Fibroblast of lung (primary cell): ENCODE measurements around the gene GOLGA6A. TPM values are rescaled to one million over a fixed set of nuclear protein-coding genes. Genes with fewer than 3 reads are reported as not detected.

Experiments
- DNase-seq, 2 donors: peaks; one replicate each; pipeline versions ENCODE4 v3.0.0 to v3.0.0-alpha.2; 2010; ENCODE audit warnings: low read depth in 2 of 2
- H2AFZ ChIP-seq: 2 replicates; pipeline ENCODE4 v1.5.1; 2012; ENCODE audit warnings: low read length, control low read depth, inconsistent platforms
- H3K27ac ChIP-seq: 2 replicates; pipeline ENCODE4 v1.5.1; 2011; ENCODE audit warnings: low read length, control low read depth; ENCODE audit not compliant: insufficient read depth
- H3K27me3 ChIP-seq: 2 replicates; pipeline ENCODE4 v1.5.1; 2011; ENCODE audit warnings: mild to moderate bottlenecking, low read length; ENCODE audit not compliant: control insufficient read depth, insufficient read depth
- H3K36me3 ChIP-seq: 2 replicates; pipeline ENCODE4 v1.5.1; 2011; ENCODE audit warnings: low read length; ENCODE audit not compliant: control insufficient read depth, insufficient read depth
- H3K4me1 ChIP-seq: 2 replicates; pipeline ENCODE4 v1.5.1; 2011; ENCODE audit warnings: low read length; ENCODE audit not compliant: control insufficient read depth, insufficient read depth; ENCODE audit errors: extremely low read depth
- H3K4me2 ChIP-seq: 2 replicates; pipeline ENCODE4 v1.5.1; 2011; ENCODE audit warnings: low read length, control low read depth; ENCODE audit not compliant: insufficient read depth; ENCODE audit errors: extremely low read depth
- H3K4me3 ChIP-seq, 4 experiments: fragments of 200-600 bp in 1 of 4; sonication (generic) in 1 of 4; replicated peaks in 1 of 4; 2 replicates each; pipeline ENCODE4 v1.5.1; 2011 to 2016; ENCODE audit warnings: low read length in 4 of 4, low read depth in 3 of 4, mild to moderate bottlenecking in 3 of 4, control low read depth in 2 of 4, inconsistent platforms in 1 of 4, mixed read lengths in 1 of 4; ENCODE audit not compliant: insufficient read depth in 1 of 4; ENCODE audit errors: control extremely low read depth in 1 of 4
- H3K79me2 ChIP-seq: 2 replicates; pipeline ENCODE4 v1.5.1; 2012; ENCODE audit warnings: mild to moderate bottlenecking, low read length, inconsistent platforms; ENCODE audit not compliant: control insufficient read depth, insufficient read depth
- H3K9ac ChIP-seq: 2 replicates; pipeline ENCODE4 v1.5.1; 2011; ENCODE audit warnings: mild to moderate bottlenecking, low read length, control low read depth; ENCODE audit not compliant: insufficient read depth
- H3K9me3 ChIP-seq: 2 replicates; pipeline ENCODE4 v1.5.1; 2012; ENCODE audit warnings: low read depth, low read length; ENCODE audit not compliant: control insufficient read depth, insufficient read depth
- H4K20me1 ChIP-seq: 2 replicates; pipeline ENCODE4 v1.5.1; 2011; ENCODE audit warnings: low read length; ENCODE audit not compliant: control insufficient read depth, insufficient read depth; ENCODE audit errors: extremely low read depth
- CTCF ChIP-seq, 2 donors: IDR thresholded peaks in 1 of 2; conservative IDR thresholded peaks in 1 of 2; 1 replicate in 1 of 2; 2 replicates in 1 of 2; pipeline ENCODE4 v1.5.1; 2011 to 2012; ENCODE audit warnings: low read length in 2 of 2, control low read depth in 1 of 2, inconsistent platforms in 1 of 2, low read depth in 1 of 2, mild to moderate bottlenecking in 1 of 2
- EZH2 ChIP-seq: IDR thresholded peaks from 2 replicates; pipeline ENCODE4 v1.5.1; 2012; ENCODE audit warnings: low read length, control low read depth, mild to moderate bottlenecking; ENCODE audit errors: missing control alignments
- polyA plus RNA-seq, 2 donors: library from polyadenylated mRNA; depleted of rRNA in 1 of 2; stranded (reverse) in 1 of 2; unstranded in 1 of 2; fragments of >200 nt; gene quantifications; 2 replicates each; pipeline ENCODE4 v1.2.1, GENCODE V29; 2011 to 2012; ENCODE audit warnings: missing spikeins in 1 of 2
- total RNA-seq: library from RNA; depleted of rRNA; stranded (reverse); fragments of >200 nt; gene quantifications from 2 replicates; pipeline ENCODE4 v1.2.1, GENCODE V29; 2014

Gene GOLGA6A
- total and polyA plus RNA-seq, 2 donors (not counting 1 experiment from before 2014, with no cell fraction given): under 0.01 TPM; not detected in 1

GRCh38 chr15:74038707-74039655 is 43.4 kb downstream of the GOLGA6A start:
- H3K27ac ChIP-seq: peak overlapping the region; percentile 51
- H3K4me3 ChIP-seq: no peak overlapping the region
- peak overlapping the region; percentile 26 for H3K4me2 ChIP-seq
- peaks cover 23% of the 10 kb centered on the region for H3K36me3 ChIP-seq
- H2AFZ ChIP-seq: no peak overlapping the region
- TF ChIP-seq CTCF (conservative IDR thresholded peaks at IDR 0.05 in 1 of 2, IDR thresholded peaks at IDR 0.05 in 1 of 2; ENCODE audit: low read depth in 1 of 2, low read length in 2 of 2): no peak
- TF ChIP-seq EZH2: no peak
- no peaks in the 10 kb centered on the region for H3K9me3 ChIP-seq
- DNase-seq: peak; percentile 15 to 61
- H3K9ac ChIP-seq: no peak overlapping the region
- H3K79me2 ChIP-seq: no peaks in the 10 kb centered on the region
- peaks cover 27% of the 10 kb centered on the region for H3K4me1 ChIP-seq
- no peaks in the 10 kb centered on the region for H4K20me1 ChIP-seq
- H3K27me3 ChIP-seq: no peaks in the 10 kb centered on the region

DNA sequence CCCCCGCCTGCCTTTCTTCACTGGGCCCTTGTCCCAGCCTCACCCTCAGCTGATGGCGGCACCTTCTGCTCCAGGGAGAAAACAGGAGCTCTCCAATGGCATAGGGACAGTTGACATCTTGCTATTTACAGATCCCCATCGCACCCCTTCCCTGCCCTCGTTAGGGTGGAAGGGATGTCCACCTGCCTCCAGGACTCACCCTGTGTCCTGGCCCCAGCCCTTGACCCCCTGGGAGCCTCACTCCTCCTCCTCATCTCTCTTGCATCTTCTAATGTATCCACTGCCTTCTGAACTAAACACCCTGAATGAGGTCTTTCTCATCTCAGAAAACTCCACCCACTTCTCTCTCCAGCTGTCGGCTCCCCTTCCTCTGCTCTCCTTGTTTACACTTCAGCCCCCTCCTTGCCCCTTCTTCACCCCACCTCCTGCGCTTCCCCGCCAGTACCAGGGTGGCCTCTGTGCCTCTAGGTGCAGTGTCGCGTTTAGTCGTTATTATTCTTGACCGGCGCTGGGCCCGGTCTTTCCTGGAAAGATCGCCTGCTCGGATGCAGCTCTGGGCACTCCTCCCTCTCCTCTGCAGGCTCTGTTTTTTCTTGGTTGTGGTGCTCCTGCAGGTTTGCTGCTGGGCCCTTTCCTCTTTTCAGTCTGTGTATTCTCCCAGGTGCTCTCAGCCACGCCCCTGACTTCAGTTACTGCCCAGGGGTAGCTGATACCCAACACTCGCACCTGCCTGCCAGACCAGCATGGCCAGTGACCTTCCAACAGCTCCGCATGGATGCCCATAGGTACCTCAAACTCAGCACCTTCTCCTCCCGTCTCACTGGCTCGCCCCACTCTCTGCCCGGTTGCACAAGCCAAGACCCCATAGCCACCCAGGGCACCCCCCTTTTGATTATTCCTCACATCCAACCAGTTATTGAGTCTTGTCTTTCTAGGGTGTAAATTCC is 44.9 kb downstream of the GOLGA6A start:
- TF ChIP-seq CTCF (conservative IDR thresholded peaks at IDR 0.05 in 1 of 2, IDR thresholded peaks at IDR 0.05 in 1 of 2; ENCODE audit: low read depth in 1 of 2, low read length in 2 of 2) (no peak), EZH2 (no peak)
- no peak for DNase-seq
- H3K79me2 ChIP-seq: no peaks in the 10 kb centered on the region
- H3K36me3 ChIP-seq: peaks cover 24% of the 10 kb centered on the region
- no peaks in the 10 kb centered on the region for H3K27me3 ChIP-seq
- H3K9ac ChIP-seq: no peak overlapping the region
- no peak overlapping the region for H3K27ac ChIP-seq
- no peaks in the 10 kb centered on the region for H4K20me1 ChIP-seq
- no peak overlapping the region for H3K4me2 ChIP-seq
- no peak overlapping the region for H3K4me3 ChIP-seq
- H3K9me3 ChIP-seq: no peaks in the 10 kb centered on the region
- H3K4me1 ChIP-seq: peaks cover 27% of the 10 kb centered on the region
- H2AFZ ChIP-seq: no peak overlapping the region
